ENCODE data around the gene SLC8A1. TPM values are rescaled to one million over a fixed set of nuclear protein-coding genes. Genes with fewer than 3 reads are reported as not detected.

The SLC8A1 gene
- total RNA-seq, 1 donor from 2014 or later = 9.6 TPM

DNA sequence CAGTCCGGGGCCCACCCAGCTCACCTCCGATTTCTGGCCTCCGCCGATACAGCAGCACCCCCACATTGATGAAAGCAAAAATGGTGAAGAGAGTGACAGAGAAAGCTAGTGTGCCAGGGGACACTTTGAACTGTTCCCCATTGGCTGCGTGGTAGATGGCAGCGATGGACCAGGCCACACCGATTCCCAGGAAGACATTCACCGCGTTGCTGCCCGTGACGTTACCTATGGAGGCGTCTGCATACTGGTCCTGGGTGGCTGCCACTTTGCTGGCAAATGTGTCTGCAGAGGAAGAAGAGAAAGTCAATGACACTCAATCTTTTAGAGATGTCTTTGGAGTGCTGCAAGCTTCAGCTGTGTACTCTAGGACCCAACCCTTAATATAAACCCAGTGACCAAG lies 336.5 kb downstream of the SLC8A1 start:
- no peak for DNase-seq (ENCODE audit: low spot score)
- Histone ChIP-seq H4K20me1 (ENCODE audit: low read depth) (no peaks in the 10 kb centered on the region), H3K4me3 (no peak overlapping the region), H3K4me1 (no peaks in the 10 kb centered on the region), H3F3A (ENCODE audit: low read depth) (no peaks in the 10 kb centered on the region), H3K27ac (no peak overlapping the region), H3K79me2 (ENCODE audit: low read depth) (no peaks in the 10 kb centered on the region), H3K9ac (no peak overlapping the region), H3K4me2 (no peak overlapping the region), H3K36me3 (no peaks in the 10 kb centered on the region), H2AFZ (replicated peaks) (no peak overlapping the region), H3K27me3 (no peaks in the 10 kb centered on the region), H3K9me3 (ENCODE audit: low read depth) (no peaks in the 10 kb centered on the region)
- no peaks in the 10 kb centered on the region for H3K27me3 Mint-ChIP-seq (ENCODE audit: insufficient read depth, low read depth)
- no peak overlapping the region for H3K4me3 Mint-ChIP-seq
- H3K36me3 Mint-ChIP-seq = no peaks in the 10 kb centered on the region
- no peaks in the 10 kb centered on the region for H3K9me3 Mint-ChIP-seq
- peaks cover 9% of the 10 kb centered on the region for H3K4me1 Mint-ChIP-seq
- H3K27ac Mint-ChIP-seq = no peak overlapping the region
- TF ChIP-seq EZH2 (IDR thresholded peaks at IDR 0.05) = no peak
- TF ChIP-seq EZH2phosphoT487 (IDR thresholded peaks at IDR 0.05) = no peak
- no peak for TF ChIP-seq CTCF (IDR thresholded peaks at IDR 0.05)

DNA sequence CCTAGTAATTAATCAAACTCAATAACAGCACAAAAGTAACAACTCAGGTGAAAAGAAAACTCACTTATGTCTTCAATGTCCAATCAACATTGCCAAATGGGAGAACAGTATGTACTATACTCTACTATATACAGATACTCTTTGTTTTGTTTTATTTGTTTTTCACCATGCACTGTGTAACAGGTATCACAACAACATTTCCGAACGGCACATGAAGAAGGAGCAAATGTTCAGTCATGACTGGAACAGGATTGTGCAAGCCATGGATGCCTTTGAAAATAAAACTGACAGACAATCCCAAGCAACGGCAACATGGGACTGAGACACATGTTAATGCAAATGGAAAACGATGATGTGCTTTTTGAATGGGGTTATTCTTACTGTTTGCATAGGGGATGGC lies 337.9 kb downstream of the SLC8A1 start:
- DNase-seq (ENCODE audit: low spot score) = no peak
- H3F3A ChIP-seq (ENCODE audit: low read depth) = no peaks in the 10 kb centered on the region
- H3K4me3 ChIP-seq = no peak overlapping the region
- no peaks in the 10 kb centered on the region for H3K36me3 Mint-ChIP-seq
- TF ChIP-seq CTCF (IDR thresholded peaks at IDR 0.05) (no peak), EZH2phosphoT487 (IDR thresholded peaks at IDR 0.05) (no peak), EZH2 (IDR thresholded peaks at IDR 0.05) (no peak)
- H3K27me3 Mint-ChIP-seq (ENCODE audit: insufficient read depth, low read depth) = no peaks in the 10 kb centered on the region
- H3K27ac ChIP-seq = no peak overlapping the region
- H3K27ac Mint-ChIP-seq = no peak overlapping the region
- H4K20me1 ChIP-seq (ENCODE audit: low read depth) = no peaks in the 10 kb centered on the region
- H3K27me3 ChIP-seq = no peaks in the 10 kb centered on the region
- no peaks in the 10 kb centered on the region for H3K9me3 Mint-ChIP-seq
- no peak overlapping the region for H3K9ac ChIP-seq
- H3K36me3 ChIP-seq = no peaks in the 10 kb centered on the region
- H3K9me3 ChIP-seq (ENCODE audit: low read depth) = no peaks in the 10 kb centered on the region
- no peak overlapping the region for H2AFZ ChIP-seq (replicated peaks)
- H3K79me2 ChIP-seq (ENCODE audit: low read depth) = no peaks in the 10 kb centered on the region
- no peak overlapping the region for H3K4me2 ChIP-seq
- H3K4me1 Mint-ChIP-seq = peaks cover 9% of the 10 kb centered on the region
- H3K4me3 Mint-ChIP-seq = no peak overlapping the region
- no peaks in the 10 kb centered on the region for H3K4me1 ChIP-seq

DNA sequence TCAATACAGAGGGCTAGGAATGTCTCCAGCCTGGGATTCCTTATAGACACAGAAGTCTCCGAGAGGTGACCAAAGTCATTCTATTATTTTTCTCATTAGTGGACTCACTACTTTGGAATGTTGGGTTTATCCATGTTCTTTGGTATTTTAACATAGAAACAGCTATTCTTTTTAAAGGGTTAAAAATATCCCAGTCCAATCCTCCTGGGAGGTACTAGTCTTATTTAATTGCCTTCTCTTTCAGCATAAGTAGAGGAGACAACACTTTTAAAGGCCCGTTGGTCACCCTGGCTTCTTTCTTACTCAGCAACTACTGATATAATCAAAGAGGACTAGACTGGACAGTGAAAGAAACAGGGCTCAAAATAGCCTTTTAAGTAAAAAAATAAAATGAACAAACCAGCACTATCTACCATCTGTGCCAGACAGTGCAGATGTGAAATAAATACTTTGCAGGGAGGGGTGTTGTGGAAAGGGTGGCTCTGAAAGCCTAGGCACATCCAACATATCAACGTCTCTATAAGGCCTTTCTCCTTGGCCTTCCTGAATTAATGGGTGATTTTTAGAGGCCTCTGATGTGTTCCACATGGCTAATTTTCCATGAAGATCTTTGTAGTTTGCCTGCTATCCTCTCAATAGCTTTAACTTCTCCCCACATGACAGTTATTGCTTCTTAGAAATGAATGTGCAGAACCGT lies 338.5 kb downstream of the SLC8A1 start:
- no peak overlapping the region for H3K4me2 ChIP-seq
- no peak overlapping the region for H3K27ac Mint-ChIP-seq
- peaks cover 9% of the 10 kb centered on the region for H3K4me1 Mint-ChIP-seq
- no peaks in the 10 kb centered on the region for H3K9me3 Mint-ChIP-seq
- H4K20me1 ChIP-seq (ENCODE audit: low read depth) = no peaks in the 10 kb centered on the region
- H3K27me3 Mint-ChIP-seq (ENCODE audit: insufficient read depth, low read depth) = no peaks in the 10 kb centered on the region
- H3K4me3 ChIP-seq = no peak overlapping the region
- no peaks in the 10 kb centered on the region for H3K9me3 ChIP-seq (ENCODE audit: low read depth)
- no peak for DNase-seq (ENCODE audit: low spot score)
- no peaks in the 10 kb centered on the region for H3K27me3 ChIP-seq
- H3K27ac ChIP-seq = no peak overlapping the region
- H3K79me2 ChIP-seq (ENCODE audit: low read depth) = no peaks in the 10 kb centered on the region
- TF ChIP-seq CTCF (IDR thresholded peaks at IDR 0.05) (no peak), EZH2 (IDR thresholded peaks at IDR 0.05) (no peak), EZH2phosphoT487 (IDR thresholded peaks at IDR 0.05) (no peak)
- H3F3A ChIP-seq (ENCODE audit: low read depth) = no peaks in the 10 kb centered on the region
- H3K9ac ChIP-seq = no peak overlapping the region
- no peaks in the 10 kb centered on the region for H3K4me1 ChIP-seq
- H3K4me3 Mint-ChIP-seq = no peak overlapping the region
- no peaks in the 10 kb centered on the region for H3K36me3 ChIP-seq
- no peaks in the 10 kb centered on the region for H3K36me3 Mint-ChIP-seq
- no peak overlapping the region for H2AFZ ChIP-seq (replicated peaks)

Measured in neural progenitor cell (in vitro differentiated cells).